ENCODE results near the gene FAM53B.

The FAM53B gene

DNA sequence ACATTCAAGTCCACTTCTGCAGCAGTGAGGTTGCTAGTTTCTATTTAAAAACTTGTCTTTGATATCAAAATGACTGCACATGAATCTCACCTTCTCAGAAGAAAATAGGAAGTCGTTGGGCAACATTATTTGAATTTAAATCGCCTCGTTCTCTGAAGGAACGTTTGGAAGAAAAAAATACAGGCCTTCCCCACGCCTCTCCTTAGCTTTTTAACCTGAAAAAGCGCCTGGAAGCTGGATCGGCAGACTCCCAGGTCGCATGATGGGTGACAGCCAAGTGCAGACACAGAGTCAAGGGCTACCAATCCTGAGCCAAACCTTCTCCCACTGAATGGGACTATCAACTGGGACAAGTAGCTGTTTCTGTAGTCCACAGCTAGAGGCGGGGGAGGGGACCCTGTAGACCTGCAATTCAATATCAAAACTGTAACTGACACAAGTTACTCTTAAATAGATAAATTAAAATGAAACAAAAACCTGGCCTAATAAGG is 2.2 kb downstream of the FAM53B start:
- peak; percentile 34 for DNase-seq

DNA sequence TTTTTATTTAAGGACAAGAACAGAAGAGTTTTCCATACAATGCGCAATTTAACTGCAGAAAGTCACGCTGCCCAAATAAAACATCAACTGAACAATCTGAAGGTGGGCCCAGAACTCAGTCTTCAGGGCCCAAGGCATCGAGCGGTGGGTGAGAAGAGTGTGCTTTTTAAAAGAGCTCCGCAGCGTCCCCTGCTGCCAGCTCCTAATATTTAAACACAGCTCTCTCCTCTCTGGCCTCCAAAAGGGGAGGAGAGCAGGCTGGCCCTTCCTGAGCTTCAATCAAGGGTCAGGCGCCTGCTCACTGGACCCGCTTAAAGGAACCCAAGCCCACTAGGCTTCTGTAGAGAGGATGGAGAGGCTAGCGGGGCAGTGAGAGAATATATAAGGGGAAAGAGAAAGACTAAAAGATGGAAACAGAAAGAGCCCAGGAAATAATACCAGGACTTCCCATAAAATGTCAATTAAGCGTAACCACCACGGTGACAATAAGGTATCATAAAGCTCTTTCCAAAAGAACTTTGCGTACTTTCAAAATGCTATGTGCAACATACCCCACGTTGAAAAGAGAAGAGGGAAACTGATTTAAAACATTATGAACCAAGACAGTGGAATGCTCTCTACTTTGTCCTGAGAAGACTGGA is 2.8 kb downstream of the FAM53B start:
- DNase-seq: peak; percentile 75

DNA sequence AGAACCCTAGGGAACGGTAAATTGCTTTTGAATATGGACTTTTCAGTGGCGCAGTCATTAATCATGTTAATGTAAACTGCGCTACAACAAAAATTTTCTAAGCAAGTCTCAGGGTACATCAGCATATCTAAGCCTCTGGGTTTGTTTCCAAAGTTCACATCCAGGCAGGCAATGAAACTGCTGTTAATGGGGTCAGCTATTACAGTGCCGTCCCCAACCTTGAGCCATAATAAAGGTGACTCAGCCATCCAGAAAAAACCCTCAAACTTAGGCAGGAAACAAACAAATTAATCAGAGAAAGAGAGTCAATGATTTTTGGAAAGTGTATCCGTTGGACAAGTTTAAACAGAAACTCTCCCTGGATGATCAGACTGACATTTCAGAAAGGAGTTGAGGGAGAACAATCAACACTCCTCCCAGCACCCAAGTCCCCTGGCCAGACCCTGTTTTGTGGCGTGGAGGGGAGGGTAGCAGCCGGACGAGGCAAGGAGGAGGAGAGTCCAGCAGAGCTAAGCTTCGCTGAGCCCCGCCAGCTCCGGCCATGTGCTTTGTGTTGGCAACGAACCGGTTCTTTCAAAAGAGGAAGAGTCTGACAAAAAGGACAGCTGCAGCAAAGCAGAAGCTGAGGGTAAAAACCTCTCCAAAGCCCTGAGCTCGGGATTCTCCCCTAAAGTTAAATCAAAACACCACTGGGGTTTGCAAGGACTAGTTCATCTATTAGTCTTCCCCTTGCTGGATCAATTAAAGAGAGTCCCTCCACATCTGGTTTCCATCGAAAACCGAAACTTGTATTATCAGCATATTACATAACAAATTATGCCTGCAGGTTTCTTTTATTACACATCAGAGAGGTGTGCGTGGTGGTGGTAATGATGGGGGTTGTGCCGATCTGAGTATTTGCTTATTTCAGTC is 3.6 kb downstream of the FAM53B start:
- DNase-seq: no peak

DNA sequence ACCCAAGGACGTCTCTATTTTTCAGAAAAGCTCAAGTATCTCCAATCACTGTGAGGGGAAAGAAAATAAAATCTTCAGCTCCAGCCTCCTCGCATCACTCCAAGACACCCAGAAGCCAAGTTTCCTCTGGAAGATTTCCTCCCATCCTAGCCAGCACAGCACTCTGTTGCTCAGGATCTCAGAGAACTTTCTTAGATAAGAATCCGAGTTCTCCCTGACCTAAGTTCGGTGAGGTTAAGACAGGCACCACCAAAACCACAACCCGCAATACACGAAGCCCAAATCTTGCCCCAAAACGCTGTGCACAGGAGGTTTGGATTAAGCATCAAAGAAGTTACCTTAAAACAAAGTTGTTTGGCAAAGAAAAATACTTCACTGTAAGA is 4.2 kb downstream of the FAM53B start:
- no peak for DNase-seq

DNA sequence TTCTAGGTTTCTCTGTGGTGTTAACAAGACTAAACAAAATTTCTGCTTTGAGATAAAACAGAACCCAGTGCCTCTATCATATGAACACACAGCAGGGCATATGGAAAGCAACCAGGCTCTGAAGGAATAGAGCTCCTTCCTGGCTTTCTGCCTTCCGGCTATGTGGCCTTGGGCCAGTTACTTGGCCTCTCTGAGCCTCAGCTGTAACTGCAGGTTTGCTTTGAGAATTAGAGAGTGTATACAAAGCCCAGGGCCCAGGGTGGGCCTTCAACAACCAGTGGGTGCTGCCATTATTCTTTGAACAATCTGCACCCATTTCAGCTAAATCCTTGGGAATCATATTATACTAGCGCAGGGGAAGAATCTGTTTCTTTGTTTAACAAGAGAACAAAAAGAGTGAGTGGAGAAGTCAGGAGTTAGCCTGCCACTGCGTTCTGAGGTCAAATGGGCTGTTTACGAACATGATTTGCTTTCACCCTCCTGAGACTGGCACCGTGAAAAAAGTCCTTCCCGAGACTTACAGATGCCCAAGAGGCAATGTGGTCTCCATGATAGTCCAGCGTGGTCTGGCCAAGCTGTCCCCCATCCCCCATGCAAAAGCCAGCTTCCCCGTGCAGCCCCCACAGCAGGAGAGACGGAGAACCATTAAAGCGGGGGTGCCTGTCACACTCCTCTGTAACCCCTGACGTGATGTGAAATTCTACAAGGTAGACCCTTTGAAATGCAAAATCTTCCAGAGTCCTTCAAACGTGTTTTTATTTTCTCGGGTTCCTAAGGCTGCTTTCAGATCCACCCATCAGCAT is 4.9 kb downstream of the FAM53B start:
- DNase-seq: no peak

DNA sequence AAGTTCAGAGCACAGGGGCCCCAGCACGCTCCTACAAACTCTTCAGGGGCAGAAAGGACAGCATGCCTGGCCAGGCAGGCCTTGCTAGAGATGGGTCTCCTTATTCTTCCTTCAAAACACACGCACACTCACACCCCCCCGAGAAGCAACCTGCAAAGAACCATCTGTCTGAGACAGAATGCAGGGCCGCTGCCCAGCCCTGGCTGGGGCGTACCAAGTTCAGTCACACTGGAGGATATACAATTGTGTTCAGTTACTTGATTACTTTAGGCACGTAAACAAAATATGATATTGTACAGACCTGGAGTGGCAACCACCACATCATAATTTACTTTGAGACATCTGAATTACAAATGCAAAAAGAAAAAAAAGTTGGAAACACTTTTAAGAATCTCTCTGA is 5.7 kb downstream of the FAM53B start:
- DNase-seq: no peak

DNA sequence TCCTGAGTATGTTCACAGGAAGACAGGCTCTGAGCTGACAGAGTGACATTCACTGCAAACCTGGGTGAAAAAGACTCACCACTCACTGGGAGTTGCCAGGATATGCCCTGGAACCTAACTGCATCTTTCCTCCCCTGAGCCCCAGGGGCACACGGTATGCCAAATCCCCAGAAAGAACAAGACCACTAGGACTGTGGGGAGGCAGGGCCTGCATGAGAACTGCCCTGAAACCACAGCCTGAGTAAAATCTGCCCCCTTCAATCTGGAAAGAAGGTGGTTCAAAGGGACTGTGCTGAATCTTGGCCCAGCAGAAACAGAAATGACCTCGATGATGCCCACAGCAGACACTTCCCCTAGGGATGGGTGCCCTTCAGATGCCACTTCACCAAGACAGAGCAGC is 6.5 kb downstream of the FAM53B start:
- no peak for DNase-seq

DNA sequence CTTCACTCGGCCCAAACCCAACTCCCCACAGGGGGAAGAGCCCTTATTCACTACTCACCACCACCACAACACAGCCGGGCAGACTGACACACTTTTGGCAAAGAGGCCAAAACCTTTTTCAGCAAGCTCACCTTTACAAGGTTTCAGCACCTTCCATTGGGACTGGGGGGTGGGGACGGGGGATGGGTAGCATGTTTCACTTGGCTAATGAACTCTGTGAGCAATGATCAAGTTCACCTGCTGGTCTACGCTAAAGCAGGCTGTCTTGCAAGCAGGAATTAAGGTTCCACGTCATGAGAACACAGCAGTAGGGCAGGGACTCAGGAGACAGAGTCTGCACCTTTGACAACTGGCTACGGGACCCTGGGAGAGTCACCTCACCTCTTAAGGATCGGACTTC is 7.0 kb downstream of the FAM53B start:
- DNase-seq: no peak

DNA sequence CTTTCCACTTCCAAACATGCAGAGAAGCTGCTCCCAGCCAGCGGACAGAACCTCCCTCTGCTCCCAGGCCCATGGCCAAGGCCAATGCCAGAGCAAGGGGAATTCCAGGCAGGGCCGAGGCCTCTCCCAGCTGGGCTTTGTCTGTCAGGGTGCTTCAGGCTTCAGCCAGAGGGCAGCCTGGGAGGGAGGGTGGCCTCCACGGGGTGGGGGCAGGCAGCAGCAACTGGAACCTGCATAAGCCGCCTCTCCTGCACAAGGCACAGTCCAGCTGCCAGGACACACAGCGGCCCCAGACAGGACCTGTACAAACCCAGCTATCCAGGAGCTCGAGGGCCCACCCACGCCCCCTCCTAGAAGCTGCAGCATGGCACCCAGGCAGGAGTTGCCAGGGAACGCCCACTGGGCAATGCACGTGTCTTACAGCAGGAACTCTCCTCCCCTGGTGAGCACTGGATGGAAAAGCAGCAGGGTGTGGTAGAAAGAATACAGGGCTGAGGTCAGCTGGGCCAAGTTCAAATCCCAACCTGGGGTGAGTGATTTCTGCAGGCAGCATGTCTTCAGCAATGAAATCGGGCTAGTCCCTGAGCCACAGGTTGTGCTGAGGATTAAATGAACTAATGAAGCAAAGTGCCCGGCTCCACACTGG is 7.6 kb downstream of the FAM53B start:
- DNase-seq: no peak

DNA sequence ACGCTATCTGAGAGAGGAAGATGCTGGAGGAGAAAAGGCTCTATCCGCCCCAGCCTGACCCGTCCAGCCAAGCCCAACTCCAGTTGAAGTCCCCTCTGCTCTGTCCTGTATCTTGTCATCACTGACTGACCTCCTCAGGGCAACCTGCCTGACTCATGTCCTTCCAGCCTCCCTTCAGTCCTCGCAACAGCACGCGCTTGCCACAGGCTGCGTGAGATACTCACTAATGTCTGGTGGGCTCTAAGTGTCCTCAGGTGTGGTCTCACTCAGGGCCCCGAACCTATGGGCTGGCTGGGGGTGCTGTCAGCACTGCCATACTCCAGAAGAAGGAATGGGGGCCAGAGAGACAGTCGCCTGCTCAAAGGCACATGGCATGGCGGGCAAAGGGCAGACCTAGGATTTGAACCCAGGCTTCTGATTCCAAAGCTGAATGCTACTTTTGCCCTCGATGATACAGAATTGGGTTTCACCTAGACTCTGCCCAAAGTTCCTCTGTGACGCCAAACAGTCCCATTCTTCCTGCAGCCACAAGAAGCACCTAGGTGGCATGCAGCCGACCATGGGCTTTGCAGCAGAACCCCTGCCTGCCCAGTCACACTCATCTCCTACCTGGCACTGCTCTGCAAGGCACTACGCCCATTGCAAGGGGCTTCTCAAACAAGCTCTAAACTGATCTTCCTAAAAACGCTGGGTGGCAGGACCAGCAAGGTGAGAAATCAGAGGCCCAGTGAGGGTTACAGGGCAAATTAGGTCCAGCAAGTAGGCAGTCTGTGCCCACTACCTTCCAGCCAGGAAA is 8.5 kb downstream of the FAM53B start:
- DNase-seq: no peak

DNA sequence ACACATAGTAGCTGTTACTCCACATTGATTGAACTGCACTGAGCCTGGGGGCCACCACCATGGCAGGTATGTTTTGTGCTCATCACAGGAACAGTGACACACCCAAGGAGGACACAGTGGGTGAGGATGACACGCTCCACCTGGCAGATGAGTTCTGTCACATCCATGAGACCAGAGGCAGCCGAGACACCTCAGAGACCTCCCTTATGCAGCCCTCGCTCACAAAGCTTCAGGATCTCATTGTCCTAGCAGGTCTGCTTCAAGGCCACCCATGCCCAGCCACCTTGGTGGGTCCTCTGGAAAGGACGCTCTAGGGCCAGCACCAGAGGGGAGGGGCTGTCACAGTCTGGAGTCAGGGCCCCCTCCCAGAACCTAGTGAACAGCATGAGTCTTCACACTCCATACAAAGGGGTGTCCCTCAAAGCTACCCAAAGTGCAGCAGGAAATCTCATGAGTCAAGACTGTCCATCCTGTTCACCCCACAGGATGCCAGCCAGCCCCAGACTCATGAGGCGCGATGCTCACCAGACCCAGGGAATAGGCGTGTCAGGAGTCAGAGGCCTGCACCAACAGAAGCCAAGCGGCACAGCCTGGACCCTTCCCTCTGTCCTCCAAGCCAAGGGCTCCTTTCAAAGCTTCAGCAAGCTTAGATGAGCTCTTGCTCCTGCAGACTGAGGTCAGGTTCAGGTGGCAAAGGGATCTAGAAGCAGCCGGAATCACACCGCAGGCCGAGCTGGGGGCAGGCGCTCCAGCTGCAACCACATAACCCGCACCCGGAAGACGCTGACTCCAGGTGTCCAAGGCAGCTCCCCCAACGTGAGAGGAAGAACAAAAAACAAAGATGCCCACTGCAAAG is 9.6 kb downstream of the FAM53B start:
- no peak for DNase-seq

DNA sequence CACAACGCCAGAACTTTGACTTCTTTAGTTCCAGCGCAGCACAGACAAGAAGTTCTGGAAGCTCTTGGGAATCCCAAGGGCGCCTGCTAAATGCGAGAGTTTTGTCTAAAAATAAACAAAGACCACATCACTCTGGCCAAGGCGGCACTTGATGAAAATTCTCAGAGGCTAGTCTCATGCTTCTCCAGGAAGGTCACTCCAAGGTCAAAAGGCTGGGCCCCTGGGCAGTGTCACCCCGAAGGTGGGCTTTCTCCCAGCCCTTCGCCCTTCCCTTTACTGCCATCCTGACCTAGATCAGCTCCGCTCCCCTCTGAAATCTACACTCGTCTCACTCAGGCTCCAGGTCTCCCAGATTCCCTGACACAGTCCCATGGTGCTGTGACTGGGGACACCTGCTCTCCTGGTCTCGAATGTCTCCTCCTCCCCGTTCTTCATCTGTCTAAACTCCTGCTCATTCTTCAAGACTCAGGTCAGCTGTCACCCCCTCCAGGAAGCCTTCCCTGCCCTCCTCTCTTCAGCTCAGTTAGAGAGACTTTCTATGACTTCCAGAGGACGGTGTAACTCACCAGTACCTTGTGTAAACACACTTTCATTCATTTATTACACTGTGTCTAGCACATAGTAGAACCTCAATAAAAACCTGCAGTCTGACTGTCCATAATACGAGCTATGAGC is 10.5 kb downstream of the FAM53B start:
- no peak for DNase-seq

DNA sequence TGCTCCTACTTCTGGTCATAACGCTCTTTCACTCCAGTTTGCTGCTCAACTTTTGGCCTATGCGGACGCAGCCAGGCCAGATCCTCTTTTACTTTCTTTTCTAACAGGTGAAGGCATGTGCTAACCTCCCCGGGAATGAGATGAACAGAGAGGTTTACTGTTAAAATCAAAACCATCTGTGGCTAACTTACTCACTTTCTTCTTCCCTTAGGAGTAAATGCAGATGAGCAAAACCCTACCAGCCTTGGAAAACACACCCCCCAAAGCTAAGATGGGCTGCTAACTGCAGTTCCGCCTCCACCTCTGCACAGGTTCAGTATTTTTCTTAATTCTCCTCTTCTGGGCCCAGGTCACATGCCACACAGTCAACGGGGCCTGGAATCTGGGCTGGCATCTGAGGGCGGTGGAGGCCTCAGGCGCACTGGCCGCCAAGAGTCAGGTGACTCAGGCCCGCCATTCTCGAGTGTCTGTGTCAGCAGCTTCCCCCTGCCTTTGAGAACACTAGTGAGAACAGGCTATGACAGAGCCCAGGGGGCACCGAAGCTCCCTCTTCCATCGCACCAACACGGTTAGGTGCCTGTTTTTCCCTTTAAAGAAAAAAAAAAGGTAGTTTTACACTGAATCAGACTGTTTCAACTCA is 11.1 kb downstream of the FAM53B start:
- DNase-seq: no peak

DNA sequence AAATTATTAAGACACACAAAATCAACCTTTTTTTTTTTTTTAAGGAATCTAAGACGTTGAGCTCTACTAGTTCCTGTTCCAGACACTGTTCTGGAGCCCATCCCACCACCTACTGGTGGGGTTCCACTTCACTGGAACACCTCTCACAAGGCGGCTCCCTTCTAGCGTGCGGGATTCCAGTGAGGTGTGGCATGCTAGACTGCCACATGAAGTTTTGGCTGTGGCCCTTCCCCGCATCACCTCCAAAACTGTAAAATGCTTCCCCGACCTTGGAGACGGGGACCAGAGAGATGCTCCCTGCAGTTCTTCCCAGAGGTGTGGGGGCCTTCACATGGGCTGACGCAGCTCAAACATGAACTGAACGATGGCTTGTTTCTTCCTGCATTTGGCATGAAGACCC is 12.6 kb downstream of the FAM53B start:
- no peak for DNase-seq

DNA sequence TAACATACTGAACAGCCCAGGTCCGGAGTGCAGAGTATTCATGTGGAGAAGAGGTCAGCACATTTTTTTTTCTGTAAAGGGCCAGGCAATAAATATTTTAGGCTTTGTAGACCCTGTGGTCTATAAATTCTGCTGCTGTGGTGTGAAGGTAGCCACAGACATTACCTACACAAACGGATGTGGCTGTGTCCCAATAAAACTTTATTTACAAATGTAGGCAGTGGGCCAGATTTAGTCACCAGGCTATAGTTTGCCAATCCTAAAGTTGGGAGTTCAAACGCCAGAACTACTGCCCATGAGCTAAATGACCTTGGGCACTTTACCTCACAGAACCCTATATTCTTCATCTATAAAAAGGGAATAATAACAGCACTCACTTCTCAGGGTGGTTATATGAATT is 13.4 kb downstream of the FAM53B start:
- no peak for DNase-seq

DNA sequence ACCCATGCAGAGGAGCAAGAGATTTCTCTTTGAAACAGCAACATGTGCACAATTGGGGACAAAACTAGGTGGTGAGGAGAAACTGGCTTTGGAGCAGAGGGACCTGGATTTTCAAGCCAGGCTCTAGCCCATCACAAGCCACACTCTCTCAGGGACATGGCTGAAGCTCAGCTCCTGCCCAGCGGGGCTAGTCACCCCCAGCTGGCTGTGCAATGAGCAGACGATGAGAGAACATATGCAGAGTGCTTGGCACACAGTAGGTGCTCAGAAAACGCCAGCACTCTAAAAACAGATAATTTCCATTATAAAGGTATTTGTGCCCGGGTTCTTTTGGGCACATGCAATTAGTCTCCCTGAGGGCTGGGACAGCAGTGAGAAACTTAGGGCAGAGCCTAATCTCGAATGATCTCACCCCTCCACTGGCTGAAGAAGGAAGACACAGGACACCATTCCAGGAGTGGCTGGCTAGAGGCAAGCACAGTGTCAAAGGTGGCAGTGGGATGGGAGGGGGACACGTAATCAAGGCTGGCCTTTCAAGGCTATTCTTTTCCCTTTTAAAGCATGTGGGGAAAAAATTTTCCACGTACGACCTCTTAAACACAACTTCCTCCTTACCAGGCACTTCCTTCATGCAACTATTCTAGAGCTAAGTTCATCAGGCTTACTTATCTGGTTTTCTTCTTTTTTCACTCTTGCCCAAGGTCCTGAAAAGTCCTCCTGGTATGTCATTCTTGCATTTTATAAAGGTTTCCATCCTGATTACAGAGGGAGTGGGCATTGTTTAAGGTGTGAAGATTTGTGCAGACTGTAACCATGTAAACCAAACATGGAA is 15.1 kb downstream of the FAM53B start:
- DNase-seq: no peak

DNA sequence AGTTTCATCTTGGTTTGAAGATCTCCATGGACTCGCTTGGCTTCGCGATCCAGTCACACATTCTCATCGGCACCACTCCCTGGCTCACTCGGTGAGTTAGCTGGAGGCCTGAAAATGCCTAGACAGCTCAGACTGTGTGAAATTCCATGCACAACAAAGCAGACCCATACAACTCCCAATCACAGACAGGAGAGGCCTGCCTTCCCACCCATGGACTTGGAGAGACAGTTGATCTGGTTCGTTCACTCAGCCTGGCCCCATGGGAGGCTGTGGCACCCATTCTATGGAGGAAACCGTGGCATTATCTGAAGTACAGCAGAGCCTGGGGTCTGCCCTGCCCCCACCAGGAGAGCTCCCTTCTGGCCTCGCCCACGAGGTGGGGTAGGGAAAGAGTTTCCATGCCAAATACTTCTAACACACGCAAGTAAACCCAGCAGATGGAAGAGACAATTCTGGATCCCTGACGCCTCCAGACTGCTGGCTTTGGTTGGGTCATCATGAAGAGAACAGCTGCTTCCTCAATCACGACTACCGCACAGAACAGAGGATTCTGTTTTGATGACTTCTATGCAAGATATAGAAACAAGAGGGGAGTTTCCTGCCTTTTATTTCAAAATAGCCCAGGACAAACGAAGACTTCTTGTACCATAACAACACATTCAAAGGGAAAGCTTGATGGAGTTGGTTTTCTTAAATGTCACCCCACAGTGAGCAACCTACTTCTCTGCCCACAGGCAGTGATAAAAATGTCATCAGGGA is 15.9 kb downstream of the FAM53B start:
- no peak for DNase-seq

DNA sequence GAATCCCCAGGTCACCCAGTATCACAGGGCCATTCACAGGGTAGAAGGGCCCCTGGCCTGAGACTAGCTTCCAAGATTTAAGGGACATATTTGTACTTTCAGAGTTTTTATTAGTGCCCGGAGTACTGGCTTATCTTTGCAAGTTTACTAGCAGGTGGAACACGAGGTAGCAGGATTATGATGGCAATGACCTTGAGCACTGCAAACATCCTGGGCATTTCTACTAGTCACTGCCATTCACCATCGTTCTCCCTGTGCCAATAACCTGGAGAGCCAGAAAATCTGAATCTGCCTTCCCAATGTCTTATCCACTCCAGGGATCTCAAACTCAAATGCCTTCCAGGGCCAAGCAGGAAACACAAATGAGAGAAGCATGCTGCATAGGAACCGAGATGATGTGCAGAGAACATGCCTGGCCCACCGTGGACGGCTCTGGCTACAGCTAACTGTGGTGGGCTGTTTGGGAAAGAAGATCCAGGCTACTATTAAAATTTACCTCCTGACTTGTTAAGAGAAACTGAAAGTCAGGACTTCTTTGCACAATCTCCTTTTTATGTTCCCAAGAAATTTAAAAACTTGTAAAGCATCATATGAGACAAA is 16.7 kb downstream of the FAM53B start:
- DNase-seq: no peak
